Gastroesophageal sphincter (tissue), 4 donors: ENCODE results near the gene PI4KA. TPM values are rescaled to one million over a fixed set of nuclear protein-coding genes. Genes with fewer than 3 reads are reported as not detected.

ENCODE experiments used
- ATAC-seq: fragments of 150-250 bp; one replicate; pipeline ENCODE4 v1.9.1; 2016; ENCODE audit warnings: mild to moderate bottlenecking, moderate library complexity
- H3K27ac ChIP-seq, 4 donors: fragments of 200-600 bp; sonication (generic) in 3 of 4; 1 replicate in 3 of 4; 2 replicates in 1 of 4; pipeline ENCODE4 v1.5.1; 2016 to 2019
- H3K27me3 ChIP-seq: fragments of 200-600 bp; sonication (generic); one replicate; pipeline ENCODE4 v1.5.1; 2019
- H3K36me3 ChIP-seq, 2 donors: fragments of 200-600 bp; sonication (generic); one replicate each; pipeline ENCODE4 v1.5.1; 2019; ENCODE audit warnings: control low read depth in 1 of 2
- H3K4me1 ChIP-seq, 3 donors: fragments of 200-600 bp; sonication (generic); 1 replicate in 2 of 3; 2 replicates in 1 of 3; pipeline ENCODE4 v1.5.1; 2016 to 2019; ENCODE audit warnings: control low read depth in 2 of 3
- H3K4me3 ChIP-seq, 2 donors: fragments of 200-600 bp; sonication (generic); one replicate each; pipeline ENCODE4 v1.5.1; 2019; ENCODE audit warnings: mild to moderate bottlenecking in 1 of 2, moderate library complexity in 1 of 2
- H3K9me3 ChIP-seq, 3 donors: fragments of 200-600 bp; sonication (generic); one replicate each; pipeline ENCODE4 v1.5.1; 2017 to 2019; ENCODE audit warnings: control low read depth in 2 of 3
- CTCF ChIP-seq, 4 experiments: fragments of 200-600 bp in 2 of 4; fragments of 450-650 bp in 2 of 4; sonication (generic) in 1 of 4; IDR thresholded peaks; one replicate each; pipeline ENCODE4 v1.5.1; 2017 to 2019; ENCODE audit warnings: antibody characterized with exemption in 4 of 4, mild to moderate bottlenecking in 2 of 4, moderate library complexity in 2 of 4
- EP300 ChIP-seq: sonication (generic); formaldehyde crosslinking; IDR thresholded peaks from one replicate; pipeline ENCODE4 v1.6.1; 2017; ENCODE audit warnings: antibody characterized with exemption, mild to moderate bottlenecking
- POLR2A ChIP-seq, 2 donors: fragments of 450-650 bp; IDR thresholded peaks; one replicate each; pipeline ENCODE4 v1.6.1; 2017; ENCODE audit warnings: antibody characterized with exemption in 2 of 2, mild to moderate bottlenecking in 2 of 2, moderate library complexity in 1 of 2
- POLR2AphosphoS5 ChIP-seq: sonication (generic); formaldehyde crosslinking; IDR thresholded peaks from one replicate; pipeline ENCODE4 v1.6.1; 2017; ENCODE audit warnings: antibody characterized with exemption
- whole genome bisulfite sequencing, 2 donors: methylation state at CpG; one replicate each; pipeline ENCODE4 v1.1.5; 2018; ENCODE audit warnings: low coverage in 1 of 2; 5-methylcytosine and 5-hydroxymethylcytosine counted together
- total RNA-seq, 4 donors: library from RNA; depleted of rRNA; stranded (reverse); fragments of >200 nt; gene quantifications; one replicate each; pipeline ENCODE4 v1.1.0, GENCODE V29; 2016

PI4KA gene
- total RNA-seq, 4 donors from 2014 or later: 45.7 to 113 (median 87.5) TPM

- no peak for TF ChIP-seq CTCF (IDR thresholded peaks at IDR 0.05)
- TF ChIP-seq POLR2A (IDR thresholded peaks at IDR 0.05): no peak
- no peak for TF ChIP-seq POLR2AphosphoS5
- TF ChIP-seq EP300: no peak
- Histone ChIP-seq H3K4me1 (no peaks in the 10 kb centered on the region), H3K36me3 (peaks cover 3 to 81% of the 10 kb centered on the region in 2 donors), H3K4me3 (no peak overlapping the region), H3K27me3 (no peaks in the 10 kb centered on the region), H3K9me3 (no peaks in the 10 kb centered on the region), H3K27ac (no peak overlapping the region)
- no peak for ATAC-seq
- 100% methylated on average over 1 of the region's 2 CpGs for WGBS, 2 donors
These were observed 92.7 kb downstream of the PI4KA start for GRCh38 chr22:20765938-20766337.

GRCh38 chr22:20764729-20765128, 93.9 kb downstream of the PI4KA start:
- Histone ChIP-seq H3K36me3 (peaks cover 3 to 89% of the 10 kb centered on the region in 2 donors), H3K27ac (no peak overlapping the region), H3K27me3 (no peaks in the 10 kb centered on the region), H3K4me3 (no peak overlapping the region), H3K4me1 (no peaks in the 10 kb centered on the region), H3K9me3 (no peaks in the 10 kb centered on the region)
- TF ChIP-seq EP300: no peak
- TF ChIP-seq POLR2A (IDR thresholded peaks at IDR 0.05): no peak
- no peak for TF ChIP-seq POLR2AphosphoS5
- TF ChIP-seq CTCF (IDR thresholded peaks at IDR 0.05): no peak
- no peak for ATAC-seq
- 87 to 91% methylated on average over 9 of the region's 10 CpGs for WGBS, 2 donors

- Histone ChIP-seq H3K9me3 (no peaks in the 10 kb centered on the region), H3K27me3 (no peaks in the 10 kb centered on the region), H3K4me1 (no peaks in the 10 kb centered on the region), H3K27ac (no peak overlapping the region), H3K36me3 (peaks cover 3 to 89% of the 10 kb centered on the region in 2 donors), H3K4me3 (no peak overlapping the region)
- WGBS, 2 donors: 93% methylated on average over 3 of the region's 7 CpGs; no CpG with 5 or more reads in 1 of the 2 donors
- ATAC-seq: no peak
- no peak for TF ChIP-seq EP300
- TF ChIP-seq POLR2A (IDR thresholded peaks at IDR 0.05): no peak
- no peak for TF ChIP-seq CTCF (IDR thresholded peaks at IDR 0.05)
- no peak for TF ChIP-seq POLR2AphosphoS5
These were observed 94.2 kb downstream of the PI4KA start for GRCh38 chr22:20764471-20764720.

GRCh38 chr22:20763630-20764470, 94.8 kb downstream of the PI4KA start:
- no peaks in the 10 kb centered on the region for H3K9me3 ChIP-seq
- WGBS, 2 donors: 86 to 90% methylated on average over 3 to 13 of the region's 13 CpGs
- H3K36me3 ChIP-seq: peaks cover 3 to 89% of the 10 kb centered on the region in 2 donors
- H3K27ac ChIP-seq: no peak overlapping the region
- ATAC-seq: no peak
- no peaks in the 10 kb centered on the region for H3K27me3 ChIP-seq
- TF ChIP-seq CTCF (IDR thresholded peaks at IDR 0.05) (no peak), POLR2A (IDR thresholded peaks at IDR 0.05) (no peak), POLR2AphosphoS5 (no peak)
- H3K4me1 ChIP-seq: no peaks in the 10 kb centered on the region
- no peak overlapping the region for H3K4me3 ChIP-seq

- no peak overlapping the region for H3K4me3 ChIP-seq
- no peak overlapping the region for H3K27ac ChIP-seq
- 85 to 100% methylated on average over 1 to 4 of the region's 7 CpGs for WGBS, 2 donors
- no peaks in the 10 kb centered on the region for H3K9me3 ChIP-seq
- TF ChIP-seq POLR2A (IDR thresholded peaks at IDR 0.05) (no peak), CTCF (IDR thresholded peaks at IDR 0.05) (no peak), EP300 (no peak), POLR2AphosphoS5 (no peak)
- H3K4me1 ChIP-seq: no peaks in the 10 kb centered on the region
- H3K27me3 ChIP-seq: no peaks in the 10 kb centered on the region
- ATAC-seq: no peak
- H3K36me3 ChIP-seq: peaks cover 3 to 94% of the 10 kb centered on the region in 2 donors
These were observed 96.3 kb downstream of the PI4KA start for GRCh38 chr22:20762233-20762796.
